Measurements from ENCODE around the gene NMNAT1. TPM values are rescaled to one million over a fixed set of nuclear protein-coding genes. Genes with fewer than 3 reads are reported as not detected.

The NMNAT1 gene
- total RNA-seq, 1 experiment from 2014 or later, result 7.3 TPM

GRCh38 chr1:9908871-9909233 is 34.4 kb upstream of the NMNAT1 start:
- peaks cover 46% of the 10 kb centered on the region for H3K79me2 ChIP-seq (ENCODE audit: low read length)
- no peak for TF ChIP-seq CTCF (conservative IDR thresholded peaks at IDR 0.05; ENCODE audit: low read depth, low read length)
- TF ChIP-seq EZH2phosphoT487 (IDR thresholded peaks at IDR 0.05; ENCODE audit: borderline replicate concordance, low read length), result no peak
- no peak for TF ChIP-seq EZH2 (IDR thresholded peaks at IDR 0.05; ENCODE audit: low read length, unreplicated experiment)
- CTCF ChIA-PET, result no interaction called here
- H4K20me1 ChIP-seq (ENCODE audit: low read length), result no peaks in the 10 kb centered on the region
- TSS peak; percentile 47 for BruUV-seq (replicated peaks)
- DNase-seq (peak; percentile 46), ATAC-seq (no peak)
- H2AFZ ChIP-seq (ENCODE audit: low read length), result peak overlapping the region; percentile 57; the same call in 1 of the 2 replicates
- intact Hi-C loops (cut with micrococcal nuclease), result no loop called here
- H3K4me2 ChIP-seq (ENCODE audit: low read length), result peak overlapping the region; percentile 97
- no peaks in the 10 kb centered on the region for H3K9me3 ChIP-seq (ENCODE audit: low read length)
- no peaks in the 10 kb centered on the region for H3K9me2 ChIP-seq (replicated peaks; ENCODE audit: low read length)
- peak overlapping the region; percentile 67 for H3K9ac ChIP-seq (ENCODE audit: low read length)
- no peaks in the 10 kb centered on the region for H3F3A ChIP-seq (ENCODE audit: low read length, unreplicated experiment)
- no peaks in the 10 kb centered on the region for H3K27me3 ChIP-seq (ENCODE audit: low read length)
- H3K27ac ChIP-seq (ENCODE audit: low read length), result no peak overlapping the region
- no peaks in the 10 kb centered on the region for H3K36me3 ChIP-seq (ENCODE audit: low read depth, low read length)
- peak overlapping the region; percentile 79 for H3K4me3 ChIP-seq (ENCODE audit: low read length)
- POLR2A ChIA-PET (ENCODE audit: unreplicated experiment), result no interaction called here
- peaks cover 13% of the 10 kb centered on the region for H3K4me1 ChIP-seq (ENCODE audit: insufficient read depth, low read length)

GRCh38 chr1:9909234-9910046 is 33.8 kb upstream of the NMNAT1 start:
- Histone ChIP-seq H3K9me3 (ENCODE audit: low read length) (no peaks in the 10 kb centered on the region), H3K79me2 (ENCODE audit: low read length) (peaks cover 40% of the 10 kb centered on the region), H2AFZ (ENCODE audit: low read length) (peak overlapping the region; percentile 57), H3K9me2 (replicated peaks; ENCODE audit: low read length) (no peaks in the 10 kb centered on the region), H4K20me1 (ENCODE audit: low read length) (no peaks in the 10 kb centered on the region), H3K4me1 (ENCODE audit: insufficient read depth, low read length) (peaks cover 13% of the 10 kb centered on the region), H3K4me3 (ENCODE audit: low read length) (peak overlapping the region; percentile 79), H3K27ac (ENCODE audit: low read length) (no peak overlapping the region), H3K27me3 (ENCODE audit: low read length) (no peaks in the 10 kb centered on the region), H3K36me3 (ENCODE audit: low read depth, low read length) (no peaks in the 10 kb centered on the region), H3K4me2 (ENCODE audit: low read length) (peak overlapping the region; percentile 97), H3K9ac (ENCODE audit: low read length) (peak overlapping the region; percentile 67), H3F3A (ENCODE audit: low read length, unreplicated experiment) (no peaks in the 10 kb centered on the region)
- BruUV-seq (replicated peaks), result no TSS peak
- intact Hi-C loops (cut with micrococcal nuclease), result loop anchor here (2.0 to 5.0 kb wide), 2 partner anchors 17 to 127 kb away; no protein-coding TSS in a partner anchor
- ATAC-seq, result no peak
- POLR2A ChIA-PET (ENCODE audit: unreplicated experiment), result no interaction called here
- TF ChIP-seq EZH2phosphoT487 (IDR thresholded peaks at IDR 0.05; ENCODE audit: borderline replicate concordance, low read length), result no peak
- TF ChIP-seq CTCF (conservative IDR thresholded peaks at IDR 0.05; ENCODE audit: low read depth, low read length), result no peak
- TF ChIP-seq EZH2 (IDR thresholded peaks at IDR 0.05; ENCODE audit: low read length, unreplicated experiment), result no peak
- peak; percentile 33 for DNase-seq
- CTCF ChIA-PET, result no interaction called here

- H3K27ac ChIP-seq (ENCODE audit: low read length), result peak within 1 kb of the TSS; percentile 52
- peaks cover 13% of the 10 kb centered on the region for H3K4me1 ChIP-seq (ENCODE audit: insufficient read depth, low read length)
- H3K9me3 ChIP-seq (ENCODE audit: low read length), result no peaks in the 10 kb centered on the region
- no peaks in the 10 kb centered on the region for H3K36me3 ChIP-seq (ENCODE audit: low read depth, low read length)
- CTCF ChIA-PET, result no interaction called here
- no peaks in the 10 kb centered on the region for H3K27me3 ChIP-seq (ENCODE audit: low read length)
- no peaks in the 10 kb centered on the region for H4K20me1 ChIP-seq (ENCODE audit: low read length)
- intact Hi-C loops (cut with micrococcal nuclease), result loop anchor here (2.0 to 5.0 kb wide), 2 partner anchors 17 to 128 kb away; no protein-coding TSS in a partner anchor
- H3K9ac ChIP-seq (ENCODE audit: low read length), result peak within 1 kb of the TSS; percentile 67
- peak within 1 kb of the TSS; percentile 97 for H3K4me2 ChIP-seq (ENCODE audit: low read length)
- H3K4me3 ChIP-seq (ENCODE audit: low read length), result peak within 1 kb of the TSS; percentile 79
- H3F3A ChIP-seq (ENCODE audit: low read length, unreplicated experiment), result no peaks in the 10 kb centered on the region
- H3K79me2 ChIP-seq (ENCODE audit: low read length), result peaks cover 34% of the 10 kb centered on the region
- H3K9me2 ChIP-seq (replicated peaks; ENCODE audit: low read length), result no peaks in the 10 kb centered on the region
- no peak for DNase-seq
- TF ChIP-seq EZH2 (IDR thresholded peaks at IDR 0.05; ENCODE audit: low read length, unreplicated experiment) (no peak), CTCF (conservative IDR thresholded peaks at IDR 0.05; ENCODE audit: low read depth, low read length) (no peak), EZH2phosphoT487 (IDR thresholded peaks at IDR 0.05; ENCODE audit: borderline replicate concordance, low read length) (no peak)
- POLR2A ChIA-PET (ENCODE audit: unreplicated experiment), result interaction anchor here (1.2 kb wide), 1 partner anchor 17 kb away, joined by 4 read pairs; no protein-coding TSS in a partner anchor
- H2AFZ ChIP-seq (ENCODE audit: low read length), result peak within 1 kb of the TSS; percentile 89
- no TSS peak for BruUV-seq (replicated peaks)
- ATAC-seq, result peak; percentile 73
Measured at GRCh38 chr1:9910076-9910422, 33.2 kb upstream of the NMNAT1 start, which contains the start of gene CTNNBIP1. CTNNBIP1 (minus strand) TSS chr1:9910269; CDS start chr1:9872064, 38,205 bp downstream.
